Activated naive CD4-positive, alpha-beta T cell (primary cell): ENCODE data around the gene PAQR5.

ENCODE experiments used
- DNase-seq, 4 experiments: peaks; one replicate each; lab custom pipeline; 2025; lab: John Stamatoyannopoulos, UW

The PAQR5 gene

GRCh38 chr15:69392352-69392751 is 93.6 kb downstream of the PAQR5 start:
- DNase-seq, result no peak

- no peak for DNase-seq
These were observed 95.2 kb downstream of the PAQR5 start for GRCh38 chr15:69393831-69394491.

GRCh38 chr15:69394556-69395282 is 96.0 kb downstream of the PAQR5 start:
- DNase-seq, result peak; percentile 79 to 88 (median 82)

GRCh38 chr15:69395460-69395859 is 96.7 kb downstream of the PAQR5 start:
- no peak for DNase-seq

- no peak for DNase-seq
These were observed 97.3 kb downstream of the PAQR5 start for GRCh38 chr15:69395991-69396390.

GRCh38 chr15:69398491-69398891 is 99.8 kb downstream of the PAQR5 start:
- no peak for DNase-seq

GRCh38 chr15:69400850-69401249 is 102.1 kb downstream of the PAQR5 start:
- DNase-seq, result no peak

- no peak for DNase-seq
These were observed 104.1 kb downstream of the PAQR5 start for GRCh38 chr15:69402816-69403215.

GRCh38 chr15:69403594-69403993 is 104.9 kb downstream of the PAQR5 start:
- no peak for DNase-seq

GRCh38 chr15:69405110-69405509 is 106.4 kb downstream of the PAQR5 start:
- no peak for DNase-seq

GRCh38 chr15:69407719-69408400 is 109.1 kb downstream of the PAQR5 start:
- DNase-seq, result no peak

- DNase-seq, result no peak
These were observed 110.1 kb downstream of the PAQR5 start for GRCh38 chr15:69408841-69409240.

- DNase-seq, result no peak
These were observed 111.6 kb downstream of the PAQR5 start for GRCh38 chr15:69410248-69410874.

- no peak for DNase-seq
These were observed 113.6 kb downstream of the PAQR5 start for GRCh38 chr15:69412274-69412673.

- DNase-seq, result no peak
These were observed 114.0 kb downstream of the PAQR5 start for GRCh38 chr15:69412701-69413100.

- peak; percentile 63 to 92 (median 82) for DNase-seq
These were observed 115.3 kb downstream of the PAQR5 start, which contains the start of gene KIF23 for GRCh38 chr15:69413822-69414700. TSS of gene KIF23 (plus strand) at chr15:69414349. CDS start at chr15:69414466, 117 bp downstream.

GRCh38 chr15:69414701-69415167 is 116.0 kb downstream of the PAQR5 start:
- DNase-seq, result no peak

- no peak for DNase-seq
These were observed 116.7 kb downstream of the PAQR5 start for GRCh38 chr15:69415381-69415780.

- no peak for DNase-seq
These were observed 118.9 kb downstream of the PAQR5 start for GRCh38 chr15:69417581-69417980.

- no peak for DNase-seq
These were observed 122.8 kb downstream of the PAQR5 start for GRCh38 chr15:69421498-69421897.

GRCh38 chr15:69422336-69422895 is 123.7 kb downstream of the PAQR5 start:
- DNase-seq, result no peak
